A549 (cell line): ENCODE results near the gene CDC5L.

Experiments
- CTCF ChIP-seq: fragments of >200 bp; sonication (Bioruptor Twin); formaldehyde crosslinking; IDR thresholded peaks from 3 replicates; pipeline ENCODE4 v1.5.1; 2016
- MAX ChIP-seq: IDR thresholded peaks from 2 replicates; pipeline ENCODE4 v1.6.1; 2012
- POLR2A ChIP-seq: IDR thresholded peaks from 2 replicates; pipeline ENCODE4 v1.6.1; 2012; ENCODE audit warnings: mild to moderate bottlenecking, low read length

- TF ChIP-seq CTCF (peak; percentile 82), POLR2A (no peak), MAX (no peak)
These were observed 88.4 kb downstream of the CDC5L start for GRCh38 chr6:44475779-44476434.
